HG03457 (cell line): ENCODE measurements around the gene SGCA.

Experiments used
- ATAC-seq: cut with Tn5 transposase; IDR thresholded peaks from one replicate; pipeline ENCODE4 v1.9.1; 2021; ENCODE audit warnings: moderate number of reproducible peaks; ENCODE audit not compliant: unreplicated experiment

SGCA gene

DNA sequence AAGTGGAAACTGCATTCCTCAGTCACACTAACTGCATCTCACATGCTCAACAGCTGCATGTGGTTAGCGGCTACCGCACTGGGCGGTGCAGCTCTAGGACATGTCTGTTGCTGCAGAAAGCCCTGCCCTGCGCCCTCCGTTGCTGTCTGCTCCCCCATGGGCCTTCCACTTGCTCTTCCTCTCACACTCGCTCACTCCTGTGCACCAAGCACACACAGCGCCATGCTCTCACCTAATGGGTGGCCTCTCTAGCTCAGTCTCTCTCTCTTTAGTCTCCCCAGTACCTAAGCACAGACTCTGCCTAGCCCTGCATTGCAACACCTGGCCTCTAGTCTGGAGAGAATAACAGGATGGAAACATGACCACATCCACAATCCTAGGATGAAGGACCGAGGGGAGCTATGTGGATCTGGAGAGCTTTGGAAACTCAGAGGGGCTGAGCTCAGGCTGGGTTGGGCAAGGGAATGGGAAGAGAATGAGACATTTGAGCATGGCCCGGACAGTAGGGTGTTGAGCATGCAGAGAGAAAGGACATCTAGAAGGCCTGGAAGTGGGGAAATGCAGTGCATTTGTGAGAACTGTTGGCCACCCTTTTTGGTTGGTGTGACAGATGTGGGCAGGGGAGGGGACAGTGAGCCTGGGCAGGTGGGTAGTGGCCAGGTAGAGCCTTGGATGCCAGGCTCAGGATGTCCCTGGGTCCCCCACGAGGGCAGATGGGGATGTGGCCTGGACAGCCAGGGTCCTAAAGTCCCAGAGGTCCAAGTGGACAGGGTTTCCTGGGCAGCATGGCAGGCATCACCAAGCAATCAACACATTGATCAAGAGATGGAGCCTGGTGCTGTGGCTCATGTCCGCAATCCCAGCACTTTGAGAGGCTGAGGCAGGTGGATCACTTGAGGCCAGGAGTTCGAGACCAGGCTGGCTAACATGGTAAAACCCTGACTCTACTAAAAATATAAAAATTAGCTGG lies 16.1 kb downstream of the SGCA start:
- ATAC-seq: no peak

DNA sequence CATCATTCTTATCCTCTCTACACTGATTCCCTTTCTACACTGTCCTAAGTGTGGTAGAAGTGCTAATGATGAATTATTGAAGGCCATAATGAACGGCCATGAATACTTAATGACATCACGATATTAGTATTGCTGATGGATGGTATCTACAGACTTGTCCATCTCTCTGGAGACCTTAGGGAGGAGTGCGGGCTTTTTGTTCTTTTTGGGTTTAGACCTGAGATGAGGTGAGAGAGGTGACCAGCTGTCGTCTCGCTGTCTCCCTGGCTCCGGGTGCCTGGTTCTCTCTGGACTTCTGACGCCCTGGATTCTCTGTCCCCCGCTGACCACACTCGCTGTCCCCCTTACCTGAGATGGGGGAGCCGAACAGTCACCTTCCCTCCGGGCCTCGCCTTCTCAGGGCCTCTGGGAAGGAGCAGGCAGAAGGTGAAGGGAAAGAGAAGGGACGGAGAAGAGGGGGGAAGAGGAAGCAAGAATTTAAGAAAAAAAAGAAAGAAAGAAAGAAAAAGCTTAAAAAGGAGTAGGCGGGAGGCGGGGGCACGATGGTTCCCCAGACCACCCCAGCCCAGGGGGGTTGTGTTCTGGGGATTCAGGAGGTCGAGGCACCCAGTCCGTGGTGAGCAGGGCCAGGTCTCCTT lies 17.1 kb downstream of the SGCA start:
- no peak for ATAC-seq

DNA sequence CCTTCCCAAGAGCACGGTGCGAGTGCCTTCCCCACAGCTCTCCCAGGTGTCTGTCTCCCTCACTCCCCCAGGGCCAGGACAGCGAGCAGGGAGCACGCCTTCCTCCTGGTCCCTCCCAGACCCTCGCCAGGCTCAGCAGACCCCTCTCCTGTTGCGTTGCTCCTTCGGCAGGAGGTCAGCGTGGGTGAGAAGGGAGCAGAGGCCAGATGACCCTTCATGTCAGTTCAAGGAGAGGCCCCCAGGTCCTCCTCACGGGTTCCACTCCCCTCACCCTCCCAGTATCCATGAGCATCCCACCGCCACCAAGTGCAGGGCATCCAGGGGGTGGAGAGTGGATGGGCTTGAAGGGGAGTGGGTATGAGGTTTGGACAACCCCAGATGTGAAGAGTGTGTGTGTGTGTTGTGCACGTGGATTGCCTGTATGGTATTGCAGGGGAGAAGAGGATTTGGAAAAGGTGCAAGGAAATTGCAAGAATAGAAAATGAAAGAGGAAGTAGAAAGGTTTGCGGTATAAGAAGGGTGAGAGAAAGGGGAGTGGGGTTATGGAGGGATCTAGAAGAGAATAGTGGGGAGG lies 17.7 kb downstream of the SGCA start:
- no peak for ATAC-seq

DNA sequence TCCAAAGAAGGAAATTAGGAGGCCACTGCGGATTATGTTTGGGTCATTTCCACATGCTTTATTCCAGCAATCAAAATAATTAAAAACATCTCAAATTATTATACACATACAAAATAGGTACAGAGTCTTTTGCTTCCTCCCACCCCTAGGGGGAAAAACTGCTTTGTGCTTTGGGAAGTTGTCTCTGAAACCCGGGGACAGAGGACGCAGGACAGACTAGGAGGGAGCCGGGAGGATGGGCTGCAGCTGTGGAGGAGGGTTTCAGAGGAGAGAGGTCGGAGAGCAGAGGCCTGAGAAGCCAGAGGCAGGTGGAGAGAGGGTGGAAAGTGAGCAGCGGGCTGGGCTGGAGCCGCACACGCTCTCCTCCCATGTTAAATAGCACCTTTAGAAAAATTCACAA lies 18.3 kb downstream of the SGCA start:
- ATAC-seq: no peak

DNA sequence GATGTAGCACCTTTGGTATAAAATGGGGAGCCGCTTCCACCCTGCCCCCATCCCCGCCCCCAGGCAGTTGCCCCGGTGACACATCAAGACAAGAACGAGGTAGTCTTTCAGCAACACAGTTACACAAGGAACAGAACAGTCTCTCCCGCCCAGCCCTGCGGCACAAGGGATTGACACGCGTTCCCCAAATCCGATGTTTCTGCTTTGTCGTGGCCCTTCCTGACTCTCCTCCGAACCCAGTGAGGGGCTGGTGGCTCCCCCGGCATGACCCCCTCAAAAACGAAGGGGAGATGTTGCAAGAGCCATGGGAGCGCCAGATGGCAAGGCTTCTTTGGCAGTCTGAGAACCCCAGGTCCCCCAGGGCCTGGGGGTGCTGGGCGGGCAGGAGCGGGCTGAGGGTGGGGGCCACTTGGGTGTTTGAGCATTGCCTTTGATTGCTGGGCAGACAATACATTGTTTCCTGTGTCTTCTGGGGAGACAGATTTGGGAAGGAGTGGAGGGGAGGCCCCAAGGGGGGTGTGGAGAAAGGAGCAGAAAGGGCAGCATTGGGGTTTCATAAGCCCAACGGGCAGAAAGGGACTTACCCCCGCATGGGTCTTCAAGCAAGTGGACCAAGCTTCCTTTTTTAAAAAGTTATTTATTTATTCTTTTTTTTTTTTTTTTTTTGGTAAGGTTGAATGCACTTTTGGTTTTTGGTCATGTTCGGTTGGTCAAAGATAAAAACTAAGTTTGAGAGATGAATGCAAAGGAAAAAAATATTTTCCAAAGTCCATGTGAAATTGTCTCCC lies 19.0 kb downstream of the SGCA start:
- no peak for ATAC-seq

DNA sequence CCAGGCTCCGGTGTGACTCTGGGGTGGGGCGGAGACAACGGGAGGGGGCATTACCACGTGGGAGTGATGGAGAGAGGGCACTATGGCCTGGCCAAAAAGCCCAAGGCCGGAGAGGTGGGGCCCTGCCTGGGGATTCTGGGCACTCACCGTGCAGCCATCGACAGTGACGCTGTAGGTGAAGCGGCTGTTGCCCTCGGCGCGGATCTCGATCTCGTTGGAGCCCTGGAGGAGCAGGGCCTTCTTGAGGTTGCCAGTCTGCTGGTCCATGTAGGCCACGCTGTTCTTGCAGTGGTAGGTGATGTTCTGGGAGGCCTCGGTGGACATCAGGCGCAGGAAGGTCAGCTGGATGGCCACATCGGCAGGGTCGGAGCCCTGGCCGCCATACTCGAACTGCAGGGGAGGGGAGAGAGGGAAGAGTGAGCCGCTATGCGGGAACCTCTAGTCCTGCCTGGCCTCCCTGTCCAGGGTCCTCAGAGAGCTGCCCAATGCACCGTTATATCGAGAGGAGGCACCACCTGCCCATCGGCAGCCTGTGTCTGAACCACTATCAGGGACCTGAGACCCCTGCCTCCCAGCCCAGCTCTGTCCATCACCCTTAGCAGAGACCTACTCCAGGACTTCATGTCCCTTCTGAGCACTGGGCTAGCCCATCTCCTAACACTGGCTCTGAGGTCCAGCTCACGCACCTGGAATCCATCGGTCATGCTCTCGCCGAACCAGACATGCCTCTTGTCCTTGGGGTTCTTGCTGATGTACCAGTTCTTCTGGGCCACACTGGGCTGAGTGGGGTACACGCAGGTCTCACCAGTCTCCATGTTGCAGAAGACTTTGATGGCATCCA lies 20.0 kb downstream of the SGCA start:
- ATAC-seq: no peak

DNA sequence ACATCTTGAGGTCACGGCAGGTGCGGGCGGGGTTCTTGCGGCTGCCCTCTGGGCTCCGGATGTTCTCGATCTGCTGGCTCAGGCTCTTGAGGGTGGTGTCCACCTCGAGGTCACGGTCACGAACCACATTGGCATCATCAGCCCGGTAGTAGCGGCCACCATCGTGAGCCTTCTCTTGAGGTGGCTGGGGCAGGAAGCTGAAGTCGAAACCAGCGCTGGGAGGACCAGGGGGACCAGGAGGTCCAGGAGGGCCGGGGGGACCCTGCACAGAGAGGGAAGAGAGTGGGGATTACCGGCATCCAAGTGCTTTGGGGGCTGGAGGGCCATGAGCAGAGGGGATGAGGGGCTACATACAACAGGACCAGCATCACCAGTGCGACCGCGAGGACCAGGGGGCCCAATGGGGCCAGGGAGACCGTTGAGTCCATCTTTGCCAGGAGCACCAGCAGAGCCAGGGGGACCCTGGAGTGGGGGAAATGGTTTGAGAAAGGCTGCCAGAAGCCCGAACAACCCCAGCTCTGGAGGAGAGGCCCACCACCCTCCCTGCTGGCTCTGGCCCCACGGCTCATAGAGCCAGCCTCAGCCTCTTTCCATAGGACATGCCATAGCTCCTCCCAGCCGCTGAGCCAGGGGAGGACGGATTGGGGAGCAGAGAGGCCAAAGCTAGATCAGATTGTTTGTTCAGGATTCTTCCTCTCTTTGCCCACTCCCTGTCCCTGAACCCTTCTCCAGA lies 21.0 kb downstream of the SGCA start:
- no peak for ATAC-seq

DNA sequence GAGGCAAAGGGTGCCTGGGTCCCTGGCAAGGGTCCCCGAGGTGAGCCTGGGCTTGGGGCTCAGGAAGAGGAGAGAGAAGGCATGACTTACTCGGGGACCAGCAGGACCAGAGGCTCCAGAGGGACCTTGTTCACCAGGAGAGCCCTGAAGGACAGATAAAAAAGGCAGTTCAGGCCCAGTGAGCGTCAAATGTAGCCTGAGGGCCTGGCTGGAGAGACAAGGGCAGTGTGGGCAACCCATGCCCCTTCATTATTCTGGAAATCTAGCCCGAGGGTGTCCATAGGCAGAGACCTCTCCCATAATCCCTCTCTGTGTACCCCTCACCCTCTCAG lies 21.6 kb downstream of the SGCA start:
- no peak for ATAC-seq

DNA sequence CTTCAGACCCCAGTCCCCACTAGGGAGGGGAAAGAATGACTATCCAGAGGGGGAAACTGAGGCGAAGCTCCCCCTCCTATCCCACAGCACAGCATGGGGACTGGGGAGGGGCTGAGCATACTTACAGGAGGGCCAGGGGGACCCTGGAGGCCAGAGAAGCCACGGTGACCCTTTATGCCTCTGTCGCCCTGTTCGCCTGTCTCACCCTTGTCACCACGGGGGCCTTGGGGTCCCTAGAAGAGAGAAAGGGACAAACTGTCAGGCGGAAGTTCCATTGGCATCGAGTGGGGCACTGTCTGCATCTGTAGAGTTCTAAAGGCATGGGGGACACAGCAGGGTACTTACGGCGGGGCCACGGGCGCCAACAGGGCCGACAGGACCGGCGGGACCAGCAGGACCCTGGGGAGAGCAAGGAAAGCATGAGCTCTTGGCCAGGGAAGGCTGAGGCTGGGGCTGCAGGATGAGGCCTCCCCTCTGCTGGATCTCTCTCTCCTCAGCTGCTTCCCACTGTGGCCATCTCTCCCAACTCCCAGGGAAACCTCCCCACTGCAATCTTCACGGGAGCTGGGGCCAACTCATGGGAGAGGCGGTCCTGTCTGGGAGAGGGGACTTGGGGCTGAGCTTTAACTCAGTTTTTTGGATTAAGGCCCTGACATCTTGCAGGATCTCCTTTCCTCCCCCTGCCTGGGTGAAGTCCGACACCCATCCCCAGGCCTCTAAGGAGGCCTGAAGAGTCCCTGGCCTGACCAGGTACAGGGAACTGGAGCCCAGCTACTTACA lies 22.1 kb downstream of the SGCA start:
- no peak for ATAC-seq

DNA sequence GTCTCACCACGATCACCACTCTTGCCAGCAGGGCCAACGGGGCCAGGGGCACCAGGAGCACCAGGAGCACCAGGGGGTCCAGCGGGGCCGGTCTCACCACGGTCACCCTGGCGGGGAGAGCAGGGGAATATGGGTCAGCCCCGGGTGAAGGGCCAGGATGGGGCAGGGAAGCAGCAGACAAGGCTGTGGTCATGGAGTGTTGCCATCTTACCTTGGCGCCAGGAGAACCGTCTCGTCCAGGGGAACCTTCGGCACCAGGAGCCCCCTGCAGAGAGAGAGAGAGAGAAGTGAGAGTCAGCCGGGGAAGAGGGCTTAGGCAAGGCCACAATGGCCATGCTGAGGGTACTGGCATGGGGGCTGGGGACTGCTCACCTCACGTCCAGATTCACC lies 22.7 kb downstream of the SGCA start:
- no peak for ATAC-seq

DNA sequence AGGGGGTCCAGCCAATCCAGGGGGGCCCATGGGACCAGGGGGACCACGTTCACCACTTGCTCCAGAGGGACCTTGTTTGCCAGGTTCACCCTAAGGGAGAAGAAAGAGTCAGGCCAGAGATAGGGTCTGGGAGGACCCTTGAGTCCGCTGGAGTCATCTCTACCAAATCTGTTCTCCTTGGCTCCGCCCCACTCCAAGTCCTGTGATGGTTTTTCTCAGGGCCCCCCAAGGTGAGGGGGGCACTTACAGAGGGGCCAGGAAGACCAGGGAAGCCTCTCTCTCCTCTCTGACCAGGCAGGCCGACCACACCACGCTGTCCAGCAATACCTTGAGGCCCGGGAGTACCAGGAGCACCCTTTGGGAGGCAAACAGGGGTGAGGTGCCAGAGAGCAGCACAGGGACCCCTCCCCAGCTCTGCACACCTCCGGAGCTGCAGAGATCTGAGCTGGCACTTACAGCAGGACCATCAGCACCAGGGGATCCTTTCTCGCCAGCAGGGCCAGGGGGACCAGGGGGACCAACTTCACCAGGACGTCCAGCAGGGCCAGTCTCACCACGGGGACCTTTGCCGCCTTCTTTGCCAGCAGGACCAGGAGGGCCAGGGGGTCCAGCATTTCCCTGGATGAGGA lies 23.2 kb downstream of the SGCA start:
- no peak for ATAC-seq

DNA sequence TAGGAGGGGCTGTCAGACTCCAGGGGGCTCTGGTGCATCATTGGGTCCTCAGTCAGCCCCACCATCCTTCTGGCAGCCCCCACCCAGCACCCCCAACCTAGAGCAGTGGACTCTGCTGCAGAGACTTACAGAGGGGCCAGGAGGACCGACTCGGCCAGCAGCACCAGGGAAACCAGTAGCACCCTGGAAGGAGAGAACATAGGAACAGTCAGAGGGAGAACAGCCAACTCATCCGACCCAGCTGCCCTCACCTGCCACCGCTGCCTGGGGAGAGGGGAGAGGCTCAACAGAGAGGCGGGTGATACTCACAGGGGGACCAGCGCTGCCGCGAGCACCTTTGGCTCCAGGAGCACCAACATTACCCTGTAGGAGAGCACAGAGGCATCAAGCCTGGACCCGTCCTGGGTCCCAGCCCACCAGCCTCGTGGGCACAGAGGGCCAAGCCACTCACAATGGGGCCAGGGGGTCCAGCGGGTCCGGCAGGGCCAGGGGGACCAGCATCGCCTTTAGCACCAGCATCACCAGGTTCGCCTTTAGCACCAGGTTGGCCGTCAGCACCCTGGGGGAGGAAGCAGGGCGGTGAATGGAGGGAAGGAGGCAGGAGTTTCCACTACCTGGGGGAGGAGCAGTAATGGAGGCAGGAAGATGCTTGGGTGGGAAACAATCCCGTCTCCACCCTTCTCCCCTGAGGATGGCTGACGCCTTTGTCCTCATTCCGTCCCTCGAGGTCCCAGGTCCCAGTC lies 23.9 kb downstream of the SGCA start:
- no peak for ATAC-seq

DNA sequence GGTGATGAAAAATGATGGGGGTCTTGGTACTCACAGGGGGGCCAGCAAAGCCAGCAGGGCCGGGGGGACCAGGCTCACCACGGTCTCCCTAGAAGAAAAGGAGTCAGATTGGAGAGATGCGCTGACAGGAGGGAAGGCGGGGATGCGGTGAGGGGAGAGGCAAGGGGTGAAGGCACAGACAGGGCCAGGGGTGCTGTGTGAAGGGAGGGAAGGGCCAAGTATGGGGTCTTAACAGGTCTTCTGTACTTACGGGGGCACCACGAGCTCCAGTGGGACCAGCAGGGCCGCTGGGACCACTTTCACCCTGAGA lies 24.4 kb downstream of the SGCA start:
- no peak for ATAC-seq

DNA sequence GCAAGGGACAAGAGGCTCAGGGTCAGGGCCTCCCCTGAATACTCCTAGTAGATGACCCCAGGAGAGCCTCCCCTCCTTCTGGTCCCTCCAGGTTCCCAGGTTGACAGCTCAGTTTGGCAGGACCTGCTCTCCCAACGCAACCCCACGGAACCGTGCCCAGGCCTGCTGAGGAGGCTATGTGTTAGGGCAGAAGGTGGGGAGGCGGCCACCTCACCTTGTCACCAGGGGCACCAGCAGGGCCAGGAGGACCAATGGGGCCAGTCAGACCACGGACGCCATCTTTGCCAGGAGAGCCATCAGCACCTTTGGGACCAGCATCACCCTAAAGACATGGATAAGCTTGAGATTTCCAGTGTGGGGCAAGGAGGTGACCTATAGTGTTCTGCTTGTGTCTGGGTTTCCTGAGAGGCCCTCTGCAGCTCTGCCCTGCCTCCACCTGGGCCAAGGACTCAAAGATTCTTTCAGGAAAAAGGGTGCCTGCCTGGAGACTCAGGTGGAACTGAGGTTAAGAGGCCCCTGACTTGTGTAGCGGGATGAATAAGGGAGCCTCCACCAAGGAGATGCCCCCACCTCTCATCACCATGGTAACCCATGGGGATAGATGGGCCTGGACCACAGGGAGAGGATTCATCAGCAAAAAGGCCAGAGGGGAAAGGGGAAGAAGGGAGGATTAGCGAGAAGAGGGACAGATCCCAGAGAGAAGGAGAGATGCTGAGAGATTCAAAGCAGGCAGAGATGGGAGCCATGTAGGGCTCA lies 25.0 kb downstream of the SGCA start:
- ATAC-seq: no peak

DNA sequence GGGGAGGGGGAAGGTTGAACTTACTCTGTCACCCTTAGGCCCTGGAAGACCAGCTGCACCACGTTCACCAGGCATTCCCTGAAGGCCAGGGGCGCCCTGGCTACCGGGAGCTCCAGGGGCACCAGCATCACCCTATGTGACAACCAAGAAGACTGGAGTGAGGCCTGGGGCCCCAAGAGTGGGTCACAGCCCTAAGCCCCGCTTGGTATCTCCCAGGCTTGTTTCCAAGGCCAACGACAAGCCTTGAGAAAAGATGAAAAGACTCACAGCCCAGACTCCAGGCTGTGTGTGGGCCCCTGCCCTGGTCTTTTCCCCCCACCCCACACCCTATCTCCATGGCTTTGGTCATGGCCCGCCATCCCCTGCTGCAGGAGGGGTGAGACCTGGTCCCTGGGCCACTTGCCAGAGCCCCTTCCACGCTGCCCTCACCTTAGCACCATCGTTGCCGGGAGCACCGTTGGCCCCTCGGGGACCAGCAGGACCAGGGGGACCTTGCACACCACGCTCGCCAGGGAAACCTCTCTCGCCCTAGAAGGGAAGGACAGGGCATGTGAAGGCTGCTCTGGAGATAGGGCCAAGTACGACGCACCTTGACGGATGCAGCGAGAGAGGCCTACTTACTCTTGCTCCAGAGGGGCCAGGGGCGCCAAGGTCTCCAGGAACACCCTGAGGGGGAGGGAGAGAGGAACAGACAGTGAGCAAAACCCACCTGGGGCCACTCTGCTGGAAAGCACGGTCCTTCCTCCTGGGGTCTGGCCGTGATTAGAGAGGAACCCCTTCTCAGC lies 25.7 kb downstream of the SGCA start:
- no peak for ATAC-seq

DNA sequence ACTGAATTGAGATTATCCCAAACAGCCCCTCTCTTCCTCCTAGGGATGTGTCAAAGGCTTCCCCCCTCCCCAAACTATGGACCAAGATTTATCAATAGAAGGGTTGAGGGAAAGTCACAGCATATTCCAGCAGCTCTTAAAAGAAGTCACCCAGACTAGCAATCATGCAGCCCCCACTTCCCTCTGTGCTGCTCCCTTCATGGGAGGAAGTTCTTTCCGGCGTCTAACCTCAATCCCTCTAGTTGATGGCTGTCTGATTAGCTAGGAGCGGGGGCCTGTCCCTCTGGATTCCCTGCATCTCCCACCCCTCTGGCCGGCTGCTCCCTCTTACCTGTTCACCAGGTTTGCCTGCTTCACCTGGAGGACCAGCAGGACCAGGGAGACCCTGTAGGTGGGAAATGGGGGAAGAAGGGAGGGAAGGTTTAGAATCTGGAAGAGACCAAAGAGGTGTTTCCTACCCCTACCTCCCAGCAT lies 26.4 kb downstream of the SGCA start:
- ATAC-seq: no peak
